Measurements from ENCODE around the gene AHNAK. TPM values are rescaled to one million over a fixed set of nuclear protein-coding genes. Genes with fewer than 3 reads are reported as not detected.
"Not testable (repeated sequence)": the region's sequence is repeated elsewhere in the genome, so short reads cannot be mapped to it uniquely, and the experiment has no call there.

The AHNAK gene
- total and polyA plus RNA-seq, 2 donors (not counting 3 experiments of a cell fraction or from before 2014, with no cell fraction given): 35.2 to 436 TPM

DNA sequence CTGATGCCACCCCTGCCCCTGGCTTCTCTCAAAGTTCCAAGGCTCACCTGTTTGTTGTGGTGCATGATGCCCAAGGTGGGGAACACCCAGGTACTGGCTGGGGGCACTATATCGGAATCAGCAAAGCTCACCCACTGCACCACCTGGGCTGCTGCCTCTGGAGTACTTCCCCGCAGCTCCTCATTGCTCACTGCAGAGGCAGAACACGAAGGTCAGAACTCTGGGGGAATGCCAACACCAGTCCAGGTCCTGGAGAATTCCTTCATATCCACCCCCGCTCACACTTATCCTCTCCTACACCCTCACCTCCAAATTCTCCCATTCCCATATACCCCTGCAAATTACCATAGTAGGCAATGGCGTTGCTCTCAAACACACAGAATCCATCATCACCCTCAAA is 24.9 kb upstream of the AHNAK start:
- H3K27ac ChIP-seq (ENCODE audit: insufficient read depth, low read depth, low read length); intact Hi-C loops (cut with micrococcal nuclease); DNase-seq (ENCODE audit: low read depth, low spot score); H2AFZ ChIP-seq (ENCODE audit: low read depth, low read length); H3K27me3 ChIP-seq (ENCODE audit: control insufficient read depth in 2 of 2, insufficient read depth in 2 of 2, low read length in 2 of 2); H4K20me1 ChIP-seq (replicated peaks; ENCODE audit: control insufficient read depth, extremely low read depth, insufficient read depth, low read length); BruUV-seq (replicated peaks); POLR2A ChIA-PET; H3K4me3 ChIP-seq (replicated peaks in 1 of 3; ENCODE audit: insufficient read depth in 1 of 3, low read depth in 1 of 3, low read length in 3 of 3); H3K9me3 ChIP-seq (replicated peaks; ENCODE audit: control insufficient read depth, insufficient read depth, low read length); H3K9me1 ChIP-seq (replicated peaks; ENCODE audit: control insufficient read depth, extremely low read depth, insufficient read depth, low read length); H3K9ac ChIP-seq (replicated peaks; ENCODE audit: extremely low read depth, insufficient read depth, low read length); dilution Hi-C loops (cut with MboI; ENCODE audit: extremely low pct_ligation_motif_present, low sequenced_read_pairs): not testable (repeated sequence)
- peaks cover 27 to 28% of the 10 kb centered on the region in 2 experiments for H3K36me3 ChIP-seq (ENCODE audit: control insufficient read depth in 2 of 2, extremely low read depth in 1 of 2, insufficient read depth in 2 of 2, low read length in 2 of 2)
- H3K4me2 ChIP-seq (ENCODE audit: insufficient read depth, low read length): peak overlapping the region; percentile 92
- FAIRE-seq: peak; percentile 42
- peak; percentile 3 for TF ChIP-seq POLR2AphosphoS5 (IDR thresholded peaks at IDR 0.05; ENCODE audit: insufficient read depth, low read depth, low read length)
- H3K79me2 ChIP-seq (ENCODE audit: control insufficient read depth, insufficient read depth, low read length): peaks cover 87% of the 10 kb centered on the region
- CTCF ChIA-PET: interaction anchor here (1.3 to 4.2 kb wide), 2 partner anchors 11 to 147 kb away, joined by 4 to 26 read pairs; no protein-coding TSS in a partner anchor
- H3K4me1 ChIP-seq (ENCODE audit: control insufficient read depth, extremely low read depth, insufficient read depth, low read length): peaks cover 41% of the 10 kb centered on the region

DNA sequence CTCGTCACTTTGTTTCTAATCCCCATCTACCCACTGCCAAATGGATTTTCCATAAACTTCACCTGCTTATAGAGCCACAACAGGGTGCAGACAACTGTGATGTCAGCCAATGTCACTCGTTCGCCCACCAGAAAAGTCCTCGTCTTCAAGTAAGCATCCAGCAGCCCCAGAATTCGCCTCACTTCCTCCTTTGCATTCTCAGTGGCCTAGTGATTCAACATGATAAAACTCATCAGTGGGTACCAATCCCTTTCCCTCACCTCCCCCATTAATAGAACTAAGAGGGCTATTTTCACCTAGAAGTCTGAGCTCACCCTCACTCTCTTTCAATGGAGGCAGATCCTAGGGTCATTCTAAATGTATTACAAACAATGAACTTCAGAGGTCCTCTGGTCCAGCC is 24.3 kb upstream of the AHNAK start:
- intact Hi-C loops (cut with micrococcal nuclease); FAIRE-seq; H3K4me3 ChIP-seq (replicated peaks in 1 of 3; ENCODE audit: insufficient read depth in 1 of 3, low read depth in 1 of 3, low read length in 3 of 3); dilution Hi-C loops (cut with MboI; ENCODE audit: extremely low pct_ligation_motif_present, low sequenced_read_pairs); H3K27me3 ChIP-seq (ENCODE audit: control insufficient read depth in 2 of 2, insufficient read depth in 2 of 2, low read length in 2 of 2); H3K9me3 ChIP-seq (replicated peaks; ENCODE audit: control insufficient read depth, insufficient read depth, low read length); H3K4me2 ChIP-seq (ENCODE audit: insufficient read depth, low read length); H3K27ac ChIP-seq (ENCODE audit: insufficient read depth, low read depth, low read length); POLR2A ChIA-PET; H4K20me1 ChIP-seq (replicated peaks; ENCODE audit: control insufficient read depth, extremely low read depth, insufficient read depth, low read length); BruUV-seq (replicated peaks); H3K9me1 ChIP-seq (replicated peaks; ENCODE audit: control insufficient read depth, extremely low read depth, insufficient read depth, low read length); H3K9ac ChIP-seq (replicated peaks; ENCODE audit: extremely low read depth, insufficient read depth, low read length); H2AFZ ChIP-seq (ENCODE audit: low read depth, low read length); DNase-seq (ENCODE audit: low read depth, low spot score): not testable (repeated sequence)
- H3K4me1 ChIP-seq (ENCODE audit: control insufficient read depth, extremely low read depth, insufficient read depth, low read length): peaks cover 35% of the 10 kb centered on the region
- H3K79me2 ChIP-seq (ENCODE audit: control insufficient read depth, insufficient read depth, low read length): peaks cover 90% of the 10 kb centered on the region
- CTCF ChIA-PET: interaction anchor here (1.3 to 4.2 kb wide), 3 partner anchors 10 to 146 kb away, joined by 4 to 26 read pairs (median 11); no protein-coding TSS in a partner anchor
- peaks cover 27 to 33% of the 10 kb centered on the region in 2 experiments for H3K36me3 ChIP-seq (ENCODE audit: control insufficient read depth in 2 of 2, extremely low read depth in 1 of 2, insufficient read depth in 2 of 2, low read length in 2 of 2)
